ENCODE measurements around the gene PRDM16.

PRDM16 gene

DNA sequence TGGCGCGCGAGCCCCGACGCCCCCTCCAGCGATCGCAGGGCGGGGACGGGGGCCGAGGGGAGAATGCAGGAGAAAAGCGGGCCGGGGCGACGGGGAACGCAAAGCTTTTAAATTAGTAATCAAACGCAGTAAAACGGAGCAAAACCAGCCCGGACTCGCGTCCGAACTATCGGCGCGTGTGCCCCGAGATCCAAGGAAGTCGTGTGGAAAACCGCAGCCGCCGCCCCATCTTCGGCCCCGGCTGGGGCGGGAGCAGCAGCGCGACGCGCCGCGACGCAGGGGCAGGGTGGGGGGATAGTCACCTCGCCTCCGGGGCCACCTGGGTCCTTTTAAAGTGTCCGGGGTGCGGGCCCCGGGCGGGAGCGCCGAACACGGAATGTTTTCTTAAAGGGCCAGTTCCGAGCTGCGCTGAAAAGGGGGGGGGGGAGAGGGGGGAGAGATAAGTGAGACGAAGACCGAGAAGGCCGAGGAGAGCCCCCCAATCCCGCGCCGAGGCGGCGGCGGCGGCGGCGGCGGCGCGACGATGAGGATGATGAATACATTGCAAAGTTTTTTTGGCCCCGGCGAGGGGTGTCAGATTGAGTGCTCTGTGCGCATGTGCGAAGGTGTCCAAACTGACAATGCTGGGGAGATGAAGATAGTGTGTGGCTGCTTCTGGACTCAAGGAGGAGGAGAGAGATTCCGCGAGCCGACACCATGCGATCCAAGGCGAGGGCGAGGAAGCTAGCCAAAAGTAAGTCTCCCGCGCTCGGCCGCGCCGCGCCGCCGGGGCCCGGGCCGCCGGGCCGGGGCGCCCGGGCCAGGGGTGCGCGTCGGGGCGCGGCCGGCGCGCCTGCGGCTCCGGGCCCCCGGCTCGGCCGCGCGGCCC lies at the start of gene PRDM16:
Gene PRDM16 (plus strand): TSS at position 640 of the 868 bp plus-strand sequence. CDS start 57 bp downstream, at position 697.
- TF ChIP-seq, protein P1, sequence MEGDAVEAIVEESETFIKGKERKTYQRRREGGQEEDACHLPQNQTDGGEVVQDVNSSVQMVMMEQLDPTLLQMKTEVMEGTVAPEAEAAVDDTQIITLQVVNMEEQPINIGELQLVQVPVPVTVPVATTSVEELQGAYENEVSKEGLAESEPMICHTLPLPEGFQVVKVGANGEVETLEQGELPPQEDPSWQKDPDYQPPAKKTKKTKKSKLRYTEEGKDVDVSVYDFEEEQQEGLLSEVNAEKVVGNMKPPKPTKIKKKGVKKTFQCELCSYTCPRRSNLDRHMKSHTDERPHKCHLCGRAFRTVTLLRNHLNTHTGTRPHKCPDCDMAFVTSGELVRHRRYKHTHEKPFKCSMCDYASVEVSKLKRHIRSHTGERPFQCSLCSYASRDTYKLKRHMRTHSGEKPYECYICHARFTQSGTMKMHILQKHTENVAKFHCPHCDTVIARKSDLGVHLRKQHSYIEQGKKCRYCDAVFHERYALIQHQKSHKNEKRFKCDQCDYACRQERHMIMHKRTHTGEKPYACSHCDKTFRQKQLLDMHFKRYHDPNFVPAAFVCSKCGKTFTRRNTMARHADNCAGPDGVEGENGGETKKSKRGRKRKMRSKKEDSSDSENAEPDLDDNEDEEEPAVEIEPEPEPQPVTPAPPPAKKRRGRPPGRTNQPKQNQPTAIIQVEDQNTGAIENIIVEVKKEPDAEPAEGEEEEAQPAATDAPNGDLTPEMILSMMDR (conservative IDR thresholded peaks at IDR 0.05; ENCODE audit: low read depth) = no peak
- ChIA-PET CTCF (interaction anchor here (0.6 to 1.0 kb wide), 2 partner anchors 192 to 355 kb away, joined by 3 read pairs; no protein-coding TSS in a partner anchor), POLR2A (ENCODE audit: low non-redundant PET) (no interaction called here)
- H3K27ac ChIP-seq = peak within 1 kb of the TSS; percentile 34; the same call in 1 of the 2 replicates
- peak; percentile 38 for DNase-seq (ENCODE audit: low spot score)

DNA sequence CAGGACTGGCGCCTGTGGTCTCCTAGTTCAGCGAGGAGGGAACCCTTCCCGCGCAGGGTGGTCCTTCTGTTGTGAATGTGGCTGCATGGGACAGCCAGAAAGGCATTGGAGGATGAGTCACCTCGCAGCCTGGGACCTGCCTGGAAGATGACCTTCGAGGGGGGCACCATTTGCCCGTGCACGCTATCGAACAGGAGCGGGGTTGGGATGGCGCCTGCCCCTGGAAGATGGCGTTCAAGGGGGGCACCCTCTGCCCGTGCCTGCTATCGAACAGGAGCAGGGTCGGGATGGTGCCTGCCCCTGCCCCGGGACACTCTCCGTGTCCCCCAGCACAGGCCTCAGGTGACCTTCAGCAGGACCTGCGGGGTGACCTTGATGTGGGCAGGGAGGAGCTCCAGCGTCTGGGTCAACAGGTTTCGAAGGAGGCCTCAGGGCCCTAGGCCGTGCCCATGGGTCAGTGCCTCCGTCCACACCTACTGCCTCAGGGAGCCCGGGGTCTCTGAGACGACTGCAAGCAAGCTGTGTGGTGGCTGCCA lies 49.4 kb upstream of the PRDM16 start:
- TF ChIP-seq, protein P1 (conservative IDR thresholded peaks at IDR 0.05; ENCODE audit: low read depth) = no peak
- no peak for DNase-seq (ENCODE audit: low spot score)
- POLR2A ChIA-PET (ENCODE audit: low non-redundant PET) = no interaction called here
- CTCF ChIA-PET = no interaction called here
- H3K27ac ChIP-seq = no peak overlapping the region

DNA sequence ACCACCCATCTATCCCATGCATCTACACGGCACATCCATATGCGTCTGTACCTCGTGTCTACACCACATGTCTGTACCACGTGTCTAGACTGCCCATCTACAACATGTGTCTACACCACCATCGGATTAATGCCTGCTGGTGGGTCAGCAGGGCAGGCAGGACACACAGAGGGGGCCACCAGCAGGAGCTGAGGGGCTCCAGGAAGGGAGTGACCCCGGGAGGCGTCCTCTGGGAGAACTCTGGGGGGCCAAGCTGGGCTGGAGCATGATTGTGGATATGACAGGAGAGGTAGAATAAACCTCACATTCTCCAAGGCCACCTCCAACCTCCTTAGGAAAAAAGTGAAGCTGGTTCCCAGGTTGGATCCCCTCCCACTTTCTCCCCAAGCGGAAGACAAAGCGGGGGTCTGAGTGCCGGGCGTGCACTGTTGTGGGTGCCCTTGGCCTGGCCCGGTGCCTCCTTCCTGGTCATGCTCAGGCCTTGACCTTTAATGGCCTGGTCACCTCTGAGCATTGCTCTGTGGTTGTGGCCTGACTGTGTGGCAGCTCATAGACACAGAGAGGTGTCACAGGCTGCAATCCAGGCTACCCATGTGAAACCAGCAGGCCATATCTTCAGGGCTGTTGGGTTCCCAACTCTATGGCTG lies 48.6 kb upstream of the PRDM16 start:
- TF ChIP-seq, protein P1 (conservative IDR thresholded peaks at IDR 0.05; ENCODE audit: low read depth) = no peak
- CTCF ChIA-PET = no interaction called here
- DNase-seq (ENCODE audit: low spot score) = no peak
- H3K27ac ChIP-seq = no peak overlapping the region
- POLR2A ChIA-PET (ENCODE audit: low non-redundant PET) = no interaction called here

DNA sequence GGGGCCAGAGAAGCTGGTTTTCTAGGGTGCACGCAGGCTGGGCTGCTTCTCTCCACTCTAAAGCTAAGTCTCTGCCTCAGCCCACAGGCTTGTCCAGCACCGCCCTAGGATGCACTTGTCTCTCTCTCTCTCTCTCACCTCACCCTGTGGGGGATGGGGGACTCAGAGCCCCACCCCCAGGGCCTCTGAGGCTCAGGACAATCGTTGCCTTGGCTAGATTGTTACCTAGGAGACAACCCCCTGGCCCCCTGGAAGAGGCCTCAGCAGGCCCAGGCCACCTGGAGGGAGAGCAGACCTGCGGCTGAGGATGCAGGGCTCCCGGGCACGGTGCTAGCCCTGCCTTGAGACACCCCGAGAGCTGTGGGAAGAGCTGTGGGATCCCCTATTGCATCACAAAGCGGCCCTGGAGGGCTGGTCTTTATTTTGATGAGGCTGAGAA lies 47.8 kb upstream of the PRDM16 start, which contains the start of gene ACTRT2:
Gene ACTRT2 (plus strand): TSS at position 235 of the 439 bp plus-strand sequence. CDS start 220 bp downstream, outside the sequence.
- POLR2A ChIA-PET (ENCODE audit: low non-redundant PET) = no interaction called here
- no peak within 1 kb of the TSS for H3K27ac ChIP-seq
- DNase-seq (ENCODE audit: low spot score) = no peak
- TF ChIP-seq, protein P1 (conservative IDR thresholded peaks at IDR 0.05; ENCODE audit: low read depth) = no peak
- CTCF ChIA-PET = no interaction called here

DNA sequence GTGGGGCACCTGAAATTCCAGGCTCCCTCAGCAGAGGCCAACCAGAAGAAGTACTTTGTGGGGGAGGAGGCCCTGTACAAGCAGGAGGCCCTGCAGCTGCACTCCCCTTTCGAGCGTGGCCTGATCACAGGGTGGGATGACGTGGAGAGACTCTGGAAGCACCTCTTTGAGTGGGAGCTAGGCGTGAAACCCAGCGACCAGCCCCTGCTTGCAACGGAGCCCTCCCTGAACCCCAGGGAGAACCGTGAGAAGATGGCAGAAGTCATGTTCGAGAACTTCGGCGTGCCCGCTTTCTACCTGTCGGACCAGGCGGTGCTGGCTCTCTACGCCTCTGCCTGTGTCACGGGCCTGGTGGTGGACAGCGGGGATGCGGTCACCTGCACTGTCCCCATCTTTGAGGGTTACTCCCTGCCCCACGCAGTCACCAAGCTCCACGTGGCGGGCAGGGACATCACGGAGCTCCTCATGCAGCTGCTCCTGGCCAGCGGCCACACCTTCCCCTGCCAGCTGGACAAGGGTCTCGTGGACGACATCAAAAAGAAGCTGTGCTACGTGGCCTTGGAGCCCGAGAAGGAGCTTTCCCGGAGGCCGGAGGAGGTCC lies 47.1 kb upstream of the PRDM16 start:
- DNase-seq (ENCODE audit: low spot score) = no peak
- no peak overlapping the region for H3K27ac ChIP-seq
- ChIA-PET CTCF (no interaction called here), POLR2A (ENCODE audit: low non-redundant PET) (no interaction called here)
- TF ChIP-seq, protein P1 (conservative IDR thresholded peaks at IDR 0.05; ENCODE audit: low read depth) = no peak

DNA sequence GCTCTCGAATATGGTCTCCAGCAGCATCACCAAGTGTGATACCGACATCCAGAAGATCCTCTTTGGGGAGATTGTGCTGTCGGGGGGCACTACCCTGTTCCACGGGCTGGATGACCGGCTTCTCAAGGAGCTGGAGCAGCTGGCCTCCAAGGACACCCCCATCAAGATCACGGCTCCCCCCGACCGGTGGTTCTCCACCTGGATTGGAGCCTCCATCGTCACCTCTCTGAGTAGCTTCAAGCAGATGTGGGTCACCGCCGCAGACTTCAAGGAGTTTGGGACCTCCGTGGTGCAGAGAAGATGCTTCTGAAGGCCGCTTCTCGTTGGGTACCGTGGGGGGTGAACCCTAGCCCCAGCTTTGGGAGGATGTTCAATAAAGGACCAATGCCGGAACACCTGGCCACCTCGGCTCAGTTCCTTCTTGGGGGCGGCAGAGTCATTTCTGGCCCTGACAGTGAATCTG lies 46.5 kb upstream of the PRDM16 start:
- DNase-seq (ENCODE audit: low spot score) = no peak
- no peak overlapping the region for H3K27ac ChIP-seq
- TF ChIP-seq, protein P1 (conservative IDR thresholded peaks at IDR 0.05; ENCODE audit: low read depth) = no peak
- ChIA-PET POLR2A (ENCODE audit: low non-redundant PET) (no interaction called here), CTCF (no interaction called here)
